ENCODE measurements around the gene RHOF. TPM values are rescaled to one million over a fixed set of nuclear protein-coding genes. Genes with fewer than 3 reads are reported as not detected.
"Not testable (repeated sequence)": the region's sequence is repeated elsewhere in the genome, so short reads cannot be mapped to it uniquely, and the experiment has no call there.

The RHOF gene
- total and polyA plus RNA-seq, 7 donors, result 7.6 to 132 (median 15.0) TPM

- H3K4me3 ChIP-seq, result peak overlapping the region; percentile 2 to 59 (median 42)
Measured at GRCh38 chr12:121794534-121795033, 1.1 kb upstream of the RHOF start.

GRCh38 chr12:121793838-121794533 lies 498 bp upstream of the RHOF start:
- intact Hi-C loops (cut with DNase I), result loop anchor here (1.0 to 2.0 kb wide), 4 partner anchors 18 to 97 kb away; partner anchors contain the start of gene PSMD9
- peaks cover 0 to 65% (median 62%) of the 10 kb centered on the region in 4 donors for H3K4me1 ChIP-seq
- peaks cover 0 to 12% (median 4%) of the 10 kb centered on the region in 4 donors for H3K36me3 ChIP-seq
- TF ChIP-seq POLR2AphosphoS5 (IDR thresholded peaks at IDR 0.05), result peak; percentile 13 to 77 (median 61)
- TF ChIP-seq POLR2A (IDR thresholded peaks at IDR 0.05), result no peak
- TF ChIP-seq CTCF (IDR thresholded peaks at IDR 0.05), result peak; percentile 99 to 100 (median 100)
- TF ChIP-seq EP300 (IDR thresholded peaks at IDR 0.05), result no peak
- H3K27me3 ChIP-seq, result no peaks in the 10 kb centered on the region
- DNase-seq, result peak; percentile 96
- WGBS, 2 donors, result 0 to 1% methylated on average over 59 of the region's 59 CpGs
- H3K27ac ChIP-seq, result peak overlapping the region; percentile 100
- H3K9me3 ChIP-seq, result no peaks in the 10 kb centered on the region
- H3K4me3 ChIP-seq, result peak overlapping the region; percentile 32 to 59 (median 46)

More at GRCh38 chr12:121794534-121795033, 1.1 kb upstream of the RHOF start:
- Histone ChIP-seq H3K27me3 (no peaks in the 10 kb centered on the region), H3K9me3 (no peaks in the 10 kb centered on the region), H3K27ac (peak overlapping the region; percentile 100), H3K36me3 (peaks cover 0 to 12% (median 4%) of the 10 kb centered on the region in 4 donors), H3K4me1 (peaks cover 0 to 69% (median 66%) of the 10 kb centered on the region in 4 donors)
- 1% methylated on average over 13 of the region's 13 CpGs for WGBS, 2 donors
- intact Hi-C loops (cut with DNase I), result loop anchor here (1.0 to 2.0 kb wide), 5 partner anchors 18 to 97 kb away; partner anchors contain the start of gene PSMD9
- no peak for TF ChIP-seq POLR2A (IDR thresholded peaks at IDR 0.05)
- peak in 1 of 4 donors; percentile 1 for TF ChIP-seq POLR2AphosphoS5 (IDR thresholded peaks at IDR 0.05)
- no peak for TF ChIP-seq CTCF (IDR thresholded peaks at IDR 0.05)
- TF ChIP-seq EP300 (IDR thresholded peaks at IDR 0.05), result no peak
- DNase-seq, result peak; percentile 83

GRCh38 chr12:121792607-121793439 lies 665 bp downstream of the RHOF start:
- Histone ChIP-seq H3K27me3 (no peaks in the 10 kb centered on the region), H3K4me1 (peaks cover 0 to 53% (median 51%) of the 10 kb centered on the region in 4 donors), H3K27ac (peak overlapping the region; percentile 100), H3K36me3 (peaks cover 0 to 12% (median 4%) of the 10 kb centered on the region in 4 donors), H3K9me3 (no peaks in the 10 kb centered on the region), H3K4me3 (peak overlapping the region; percentile 32 to 59 (median 46))
- no peak for TF ChIP-seq POLR2A (IDR thresholded peaks at IDR 0.05)
- TF ChIP-seq EP300 (IDR thresholded peaks at IDR 0.05), result no peak
- TF ChIP-seq CTCF (IDR thresholded peaks at IDR 0.05), result no peak
- 15 to 17% methylated on average over 48 of the region's 48 CpGs for WGBS, 2 donors
- intact Hi-C loops (cut with DNase I), result no loop called here
- DNase-seq, result no peak

- Histone ChIP-seq H3K4me3 (no peak overlapping the region), H3K36me3 (peaks cover 0 to 12% (median 4%) of the 10 kb centered on the region in 4 donors), H3K9me3 (no peaks in the 10 kb centered on the region), H3K27me3 (no peaks in the 10 kb centered on the region), H3K27ac (no peak overlapping the region), H3K4me1 (peaks cover 0 to 44% (median 42%) of the 10 kb centered on the region in 4 donors)
- 25 to 39% methylated on average over 14 of the region's 14 CpGs for WGBS, 2 donors
- intact Hi-C loops (cut with DNase I), result no loop called here
- DNase-seq, result no peak
- TF ChIP-seq POLR2AphosphoS5 (IDR thresholded peaks at IDR 0.05) (no peak), POLR2A (IDR thresholded peaks at IDR 0.05) (no peak), CTCF (IDR thresholded peaks at IDR 0.05) (no peak), EP300 (IDR thresholded peaks at IDR 0.05) (no peak)
Measured at GRCh38 chr12:121791671-121792551, 1.6 kb downstream of the RHOF start.

- WGBS, 2 donors, result 81 to 95% methylated on average over 8 of the region's 8 CpGs
- H3K36me3 ChIP-seq; H3K9me3 ChIP-seq; DNase-seq; intact Hi-C loops (cut with DNase I); H3K27ac ChIP-seq; H3K4me3 ChIP-seq; H3K27me3 ChIP-seq: not testable (repeated sequence)
- peaks cover 0 to 33% (median 31%) of the 10 kb centered on the region in 4 donors for H3K4me1 ChIP-seq
Measured at GRCh38 chr12:121790785-121791184, 2.7 kb downstream of the RHOF start.

All from sigmoid colon (tissue), 7 donors.